IPS-NIHi11 (cell line): ENCODE data around the gene AQP1.

Experiments used
- DNase-seq: peaks from one replicate; pipeline ENCODE4 v3.0.0; 2012; ENCODE audit warnings: mixed read lengths, low spot score

The AQP1 gene

GRCh38 chr7:30884881-30885280 is 26.8 kb upstream of the AQP1 start:
- no peak for DNase-seq

GRCh38 chr7:30886608-30887011 is 25.0 kb upstream of the AQP1 start:
- DNase-seq = no peak

GRCh38 chr7:30887464-30887872 is 24.2 kb upstream of the AQP1 start:
- peak; percentile 41 for DNase-seq

GRCh38 chr7:30888747-30889146 is 22.9 kb upstream of the AQP1 start:
- no peak for DNase-seq

GRCh38 chr7:30890226-30890625 is 21.4 kb upstream of the AQP1 start:
- no peak for DNase-seq

- DNase-seq = no peak
Observed at GRCh38 chr7:30893357-30893756, 18.3 kb upstream of the AQP1 start.

- DNase-seq = no peak
Observed at GRCh38 chr7:30894009-30894408, 17.6 kb upstream of the AQP1 start.

- peak; percentile 55 for DNase-seq
Observed at GRCh38 chr7:30894866-30895605, 16.6 kb upstream of the AQP1 start.

GRCh38 chr7:30896036-30896435 is 15.6 kb upstream of the AQP1 start:
- DNase-seq = no peak

GRCh38 chr7:30896783-30897637 is 14.6 kb upstream of the AQP1 start:
- DNase-seq = no peak

GRCh38 chr7:30897770-30898169 is 13.9 kb upstream of the AQP1 start:
- DNase-seq = no peak

- DNase-seq = no peak
Observed at GRCh38 chr7:30898411-30898810, 13.2 kb upstream of the AQP1 start.

GRCh38 chr7:30899066-30899465 is 12.6 kb upstream of the AQP1 start:
- no peak for DNase-seq

- DNase-seq = no peak
Observed at GRCh38 chr7:30899630-30900029, 12.0 kb upstream of the AQP1 start.

GRCh38 chr7:30900053-30900452 is 11.6 kb upstream of the AQP1 start:
- no peak for DNase-seq

GRCh38 chr7:30900803-30901362 is 10.8 kb upstream of the AQP1 start:
- DNase-seq = no peak

- DNase-seq = no peak
Observed at GRCh38 chr7:30901856-30902255, 9.8 kb upstream of the AQP1 start.

GRCh38 chr7:30902466-30902865 is 9.2 kb upstream of the AQP1 start:
- DNase-seq = no peak

GRCh38 chr7:30903146-30903545 is 8.5 kb upstream of the AQP1 start:
- DNase-seq = no peak

GRCh38 chr7:30904561-30904960 is 7.1 kb upstream of the AQP1 start:
- no peak for DNase-seq

GRCh38 chr7:30905078-30906012 is 6.3 kb upstream of the AQP1 start:
- DNase-seq = no peak

GRCh38 chr7:30906014-30906413 is 5.6 kb upstream of the AQP1 start:
- no peak for DNase-seq
